ENCODE results near the gene CCDC88C.

The CCDC88C gene

GRCh38 chr14:91397965-91398591 lies 19.5 kb downstream of the CCDC88C start:
- no peak for DNase-seq (ENCODE audit: low read depth, low spot score)

GRCh38 chr14:91396959-91397815 lies 20.4 kb downstream of the CCDC88C start:
- DNase-seq (ENCODE audit: low read depth, low spot score) = no peak

GRCh38 chr14:91396013-91396660 lies 21.5 kb downstream of the CCDC88C start:
- DNase-seq (ENCODE audit: low read depth, low spot score) = no peak

- no peak for DNase-seq (ENCODE audit: low read depth, low spot score)
Measured at GRCh38 chr14:91395466-91395865, 22.2 kb downstream of the CCDC88C start.

- no peak for DNase-seq (ENCODE audit: low read depth, low spot score)
Measured at GRCh38 chr14:91394105-91395081, 23.2 kb downstream of the CCDC88C start.

GRCh38 chr14:91392623-91393303 lies 24.9 kb downstream of the CCDC88C start:
- DNase-seq (ENCODE audit: low read depth, low spot score) = no peak

- DNase-seq (ENCODE audit: low read depth, low spot score) = peak; percentile 65
Measured at GRCh38 chr14:91390165-91390778, 27.3 kb downstream of the CCDC88C start.

- DNase-seq (ENCODE audit: low read depth, low spot score) = no peak
Measured at GRCh38 chr14:91389150-91389549, 28.5 kb downstream of the CCDC88C start.

GRCh38 chr14:91388551-91388975 lies 29.1 kb downstream of the CCDC88C start:
- peak; percentile 43 for DNase-seq (ENCODE audit: low read depth, low spot score)

GRCh38 chr14:91387951-91388381 lies 29.7 kb downstream of the CCDC88C start:
- DNase-seq (ENCODE audit: low read depth, low spot score) = no peak

GRCh38 chr14:91387169-91387835 lies 30.3 kb downstream of the CCDC88C start:
- peak; percentile 89 for DNase-seq (ENCODE audit: low read depth, low spot score)

- no peak for DNase-seq (ENCODE audit: low read depth, low spot score)
Measured at GRCh38 chr14:91385697-91386096, 31.9 kb downstream of the CCDC88C start.

- DNase-seq (ENCODE audit: low read depth, low spot score) = no peak
Measured at GRCh38 chr14:91385224-91385623, 32.4 kb downstream of the CCDC88C start.

- DNase-seq (ENCODE audit: low read depth, low spot score) = no peak
Measured at GRCh38 chr14:91383439-91383838, 34.2 kb downstream of the CCDC88C start.

- no peak for DNase-seq (ENCODE audit: low read depth, low spot score)
Measured at GRCh38 chr14:91381801-91382670, 35.6 kb downstream of the CCDC88C start.

- DNase-seq (ENCODE audit: low read depth, low spot score) = peak; percentile 87
Measured at GRCh38 chr14:91380610-91381371, 36.8 kb downstream of the CCDC88C start.

GRCh38 chr14:91380123-91380522 lies 37.5 kb downstream of the CCDC88C start:
- DNase-seq (ENCODE audit: low read depth, low spot score) = no peak

GRCh38 chr14:91379579-91379932 lies 38.1 kb downstream of the CCDC88C start:
- no peak for DNase-seq (ENCODE audit: low read depth, low spot score)

Measured in astrocyte of the hippocampus (primary cell).